IPS-20b (cell line): ENCODE results near the gene LTBP2.

Source experiments
- H3K27ac ChIP-seq: one replicate; pipeline ENCODE4 v1.5.1; 2013; ENCODE audit warnings: low read length
- H3K27me3 ChIP-seq: 2 replicates; pipeline ENCODE4 v1.6.1; 2013; ENCODE audit warnings: mild to moderate bottlenecking, low read length, inconsistent platforms; ENCODE audit not compliant: insufficient read depth
- H3K36me3 ChIP-seq: 2 replicates; pipeline ENCODE4 v1.6.1; 2013; ENCODE audit warnings: low read depth, mild to moderate bottlenecking, inconsistent platforms, low read length, moderate library complexity; ENCODE audit not compliant: insufficient read depth
- H3K4me1 ChIP-seq: 2 replicates; pipeline ENCODE4 v1.6.1; 2013; ENCODE audit warnings: mild to moderate bottlenecking, control low read depth, inconsistent platforms, low read length, moderate library complexity; ENCODE audit not compliant: insufficient read depth
- H3K4me3 ChIP-seq: 2 replicates; pipeline ENCODE4 v1.5.1; 2013; ENCODE audit warnings: mild to moderate bottlenecking, low read length, inconsistent platforms
- H3K9ac ChIP-seq: 2 replicates; pipeline ENCODE4 v1.6.1; 2013; ENCODE audit warnings: low read depth, mild to moderate bottlenecking, inconsistent platforms, low read length, moderate library complexity
- H3K9me3 ChIP-seq: 2 replicates; pipeline ENCODE4 v1.6.1; 2013; ENCODE audit warnings: mild to moderate bottlenecking, low read depth, low read length, inconsistent platforms; ENCODE audit not compliant: insufficient read depth

The LTBP2 gene

DNA sequence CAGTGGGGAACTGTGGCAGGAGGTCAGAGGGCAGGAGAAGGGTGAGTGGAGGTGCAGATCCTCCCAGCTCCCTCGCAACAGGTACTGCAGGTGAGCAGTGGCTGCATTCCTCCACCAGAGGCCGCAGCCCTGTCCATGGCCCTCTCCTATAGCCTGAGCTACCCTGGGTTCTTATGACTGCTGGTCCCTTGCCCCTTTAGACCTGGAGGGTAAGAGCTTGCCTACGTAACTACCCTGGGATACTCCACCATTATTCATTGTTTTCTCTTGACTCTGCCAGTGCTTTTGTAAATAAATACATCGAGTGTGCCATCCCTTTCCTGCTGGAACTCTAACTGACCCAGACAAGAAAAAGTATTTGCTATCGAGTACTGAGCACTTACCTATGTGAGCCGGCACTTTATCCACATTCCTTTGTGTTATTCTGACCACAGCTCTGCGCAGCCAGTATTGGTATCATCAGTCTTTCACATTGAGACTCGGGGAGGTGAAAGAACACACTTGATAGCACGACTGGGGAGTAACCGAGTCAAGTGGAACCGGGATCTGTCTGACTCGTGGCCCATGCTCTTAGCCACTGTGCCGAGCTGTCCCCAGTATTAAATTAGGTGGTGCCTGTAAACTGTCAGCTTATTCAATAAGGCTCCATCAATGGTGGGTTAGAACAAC, 38.5 kb downstream of the LTBP2 start:
- H3K4me3 ChIP-seq = no peak overlapping the region

DNA sequence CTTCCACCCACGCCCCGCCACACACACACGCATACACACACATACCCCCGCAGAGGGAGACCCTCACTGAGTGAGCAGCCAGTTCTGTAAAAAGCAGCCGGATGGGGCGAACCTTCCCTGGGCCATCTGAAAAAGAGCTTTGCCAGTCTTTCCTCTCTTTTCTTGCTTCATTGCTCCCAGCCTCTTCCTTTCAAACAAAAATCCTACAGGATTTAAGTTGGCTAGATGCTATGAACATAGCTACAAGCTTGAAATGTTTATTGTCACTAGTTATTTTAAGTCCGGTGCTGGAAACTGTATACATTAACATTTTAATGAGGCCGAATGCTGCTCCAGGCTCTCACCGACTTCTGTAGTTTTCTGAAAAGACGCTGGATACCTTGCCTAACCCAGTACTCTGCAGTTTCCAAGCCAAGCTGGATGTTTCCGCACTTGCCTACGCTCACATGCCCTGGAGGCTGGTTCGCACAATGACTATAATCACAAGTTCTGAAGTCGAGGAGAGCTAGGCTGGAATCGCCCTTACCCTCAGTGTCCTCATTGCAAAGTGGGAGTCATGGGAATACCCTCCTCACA, 39.2 kb downstream of the LTBP2 start:
- H3K27me3 ChIP-seq = no peaks in the 10 kb centered on the region
- H3K4me1 ChIP-seq = no peaks in the 10 kb centered on the region
- H3K9me3 ChIP-seq = no peaks in the 10 kb centered on the region
- no peaks in the 10 kb centered on the region for H3K36me3 ChIP-seq
- H3K9ac ChIP-seq = no peak overlapping the region
- H3K27ac ChIP-seq = no peak overlapping the region
- H3K4me3 ChIP-seq = no peak overlapping the region

More for the DNA sequence above, 38.5 kb downstream of the LTBP2 start:
- Histone ChIP-seq H3K4me1 (no peaks in the 10 kb centered on the region), H3K9me3 (no peaks in the 10 kb centered on the region), H3K36me3 (no peaks in the 10 kb centered on the region), H3K27me3 (no peaks in the 10 kb centered on the region), H3K27ac (no peak overlapping the region), H3K9ac (no peak overlapping the region)

DNA sequence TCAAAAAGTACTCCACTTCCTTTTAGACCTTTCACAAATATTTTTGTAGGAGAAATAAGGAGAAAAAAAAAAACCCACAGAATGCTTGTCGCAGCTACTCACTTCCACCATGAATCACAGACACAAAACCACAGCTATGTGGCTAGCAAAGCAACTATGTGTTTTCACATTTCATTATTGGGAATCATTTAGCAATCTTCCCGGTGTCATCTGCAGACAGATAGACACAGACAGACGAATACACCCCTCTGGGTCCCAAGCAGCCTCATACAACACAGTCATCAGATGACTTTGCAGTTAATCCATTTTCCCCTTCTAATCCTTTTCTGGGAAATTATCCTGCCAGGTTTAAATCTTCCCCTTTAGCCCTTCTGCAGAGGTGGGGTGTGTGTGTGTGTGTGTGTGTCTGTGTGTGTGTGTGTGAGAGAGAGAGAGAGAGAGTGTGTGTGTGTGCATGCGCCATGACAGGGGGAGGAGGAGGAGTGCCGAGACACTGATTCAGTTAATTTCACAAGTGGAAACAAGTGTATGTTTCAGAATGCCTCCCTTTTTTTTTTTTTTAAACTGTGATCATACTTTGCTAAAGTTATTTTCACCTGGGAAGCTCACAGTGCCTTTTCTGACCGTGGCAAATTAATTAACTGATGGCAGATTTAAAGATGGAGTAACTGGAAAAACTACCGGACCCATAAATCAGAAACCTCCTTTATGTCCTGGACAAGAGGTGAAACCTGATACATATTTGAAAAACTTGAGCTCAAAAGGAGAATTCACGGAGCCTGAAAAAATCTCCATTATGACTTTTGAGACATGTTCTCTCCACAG, 39.9 kb downstream of the LTBP2 start:
- no peaks in the 10 kb centered on the region for H3K36me3 ChIP-seq
- H3K27me3 ChIP-seq = no peaks in the 10 kb centered on the region
- no peak overlapping the region for H3K4me3 ChIP-seq
- H3K9ac ChIP-seq = no peak overlapping the region
- no peaks in the 10 kb centered on the region for H3K4me1 ChIP-seq
- no peaks in the 10 kb centered on the region for H3K9me3 ChIP-seq
- no peak overlapping the region for H3K27ac ChIP-seq

DNA sequence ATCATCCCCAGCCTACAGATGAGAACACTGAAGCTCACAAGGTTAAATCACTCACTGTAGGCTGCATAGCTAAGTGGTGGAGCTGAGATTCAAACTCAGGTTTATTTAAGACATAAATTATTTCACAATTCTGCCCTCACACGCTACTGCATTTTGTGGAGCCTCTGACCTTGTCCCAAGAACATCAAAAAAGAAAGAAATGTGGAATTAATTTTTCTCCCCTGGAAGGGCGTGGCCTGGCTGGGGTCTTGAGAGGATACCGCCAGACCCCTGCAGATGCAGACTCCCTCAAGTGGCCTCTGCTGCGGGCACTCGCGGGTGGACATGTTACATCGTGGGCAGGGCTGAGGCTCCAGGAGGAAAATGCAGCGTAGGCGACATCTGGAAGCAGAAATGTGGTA, 40.6 kb downstream of the LTBP2 start:
- no peaks in the 10 kb centered on the region for H3K36me3 ChIP-seq
- no peaks in the 10 kb centered on the region for H3K27me3 ChIP-seq
- no peak overlapping the region for H3K4me3 ChIP-seq
- H3K9ac ChIP-seq = no peak overlapping the region
- no peaks in the 10 kb centered on the region for H3K4me1 ChIP-seq
- no peaks in the 10 kb centered on the region for H3K9me3 ChIP-seq
- H3K27ac ChIP-seq = no peak overlapping the region

- H3K9ac ChIP-seq = no peak overlapping the region
- H3K4me1 ChIP-seq = no peaks in the 10 kb centered on the region
- no peaks in the 10 kb centered on the region for H3K27me3 ChIP-seq
- H3K36me3 ChIP-seq = no peaks in the 10 kb centered on the region
- H3K4me3 ChIP-seq = no peak overlapping the region
- H3K27ac ChIP-seq = no peak overlapping the region
- no peaks in the 10 kb centered on the region for H3K9me3 ChIP-seq
Measured at GRCh38 chr14:74570696-74571095, 41.3 kb downstream of the LTBP2 start.

DNA sequence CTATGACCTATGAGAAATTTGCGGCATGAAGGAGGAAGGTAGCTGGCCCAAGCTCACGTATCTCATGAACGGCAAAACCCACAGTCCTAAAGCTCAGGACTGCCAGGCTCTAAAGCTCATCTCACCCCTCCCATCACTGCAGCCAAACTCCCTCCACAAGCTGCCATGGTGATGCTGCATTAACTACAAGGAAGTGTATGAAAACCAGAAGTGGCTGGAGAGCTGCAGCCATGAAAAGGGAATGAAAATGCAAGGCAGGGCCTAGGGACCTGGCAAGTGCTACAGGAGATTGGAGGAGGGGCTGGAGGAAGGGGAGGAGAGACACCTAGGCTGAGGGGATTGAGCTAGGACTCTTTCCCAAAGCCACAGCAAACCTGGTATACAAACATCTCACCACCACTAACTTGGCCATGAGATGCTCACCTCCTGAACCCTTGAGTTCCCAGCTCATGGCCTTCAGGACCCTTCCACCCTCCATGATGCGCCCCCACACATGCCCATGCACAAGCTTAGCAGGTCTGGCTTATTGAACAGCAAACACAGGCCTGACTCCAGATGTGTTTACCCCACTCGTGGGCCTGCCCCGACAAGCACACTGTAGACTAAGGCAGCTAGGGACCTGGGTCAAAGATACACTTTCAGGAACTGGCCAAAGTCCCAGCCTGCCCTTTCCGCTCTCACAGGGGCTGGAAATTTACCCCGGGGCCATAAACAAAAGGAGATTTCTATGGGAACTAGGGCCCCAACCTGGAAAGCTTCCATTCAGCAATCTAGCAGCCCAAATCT, 42.0 kb downstream of the LTBP2 start:
- Histone ChIP-seq H3K27ac (no peak overlapping the region), H3K9me3 (no peaks in the 10 kb centered on the region), H3K4me3 (no peak overlapping the region), H3K4me1 (no peaks in the 10 kb centered on the region), H3K36me3 (no peaks in the 10 kb centered on the region), H3K27me3 (no peaks in the 10 kb centered on the region), H3K9ac (no peak overlapping the region)

DNA sequence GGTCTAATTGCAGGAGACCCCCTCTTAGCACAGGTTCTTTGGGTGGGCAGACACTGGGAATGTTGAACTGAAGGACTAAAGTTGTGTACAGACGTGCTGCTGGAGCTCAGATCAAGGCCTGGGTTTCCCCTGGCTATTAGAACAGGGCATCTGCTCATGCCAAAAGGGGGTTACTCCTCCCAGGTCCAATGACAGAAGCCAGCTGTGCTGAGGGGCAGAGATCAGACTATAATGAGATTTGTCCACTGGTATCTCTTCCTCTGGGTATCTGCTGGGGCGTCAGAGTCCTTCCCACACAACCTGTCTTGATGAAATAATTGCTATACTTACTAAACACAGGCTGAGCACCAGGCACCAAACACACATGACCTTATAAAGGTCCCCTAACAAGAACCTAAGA, 42.6 kb downstream of the LTBP2 start:
- no peaks in the 10 kb centered on the region for H3K9me3 ChIP-seq
- no peak overlapping the region for H3K9ac ChIP-seq
- no peaks in the 10 kb centered on the region for H3K27me3 ChIP-seq
- H3K4me3 ChIP-seq = no peak overlapping the region
- no peaks in the 10 kb centered on the region for H3K36me3 ChIP-seq
- no peak overlapping the region for H3K27ac ChIP-seq
- H3K4me1 ChIP-seq = no peaks in the 10 kb centered on the region

DNA sequence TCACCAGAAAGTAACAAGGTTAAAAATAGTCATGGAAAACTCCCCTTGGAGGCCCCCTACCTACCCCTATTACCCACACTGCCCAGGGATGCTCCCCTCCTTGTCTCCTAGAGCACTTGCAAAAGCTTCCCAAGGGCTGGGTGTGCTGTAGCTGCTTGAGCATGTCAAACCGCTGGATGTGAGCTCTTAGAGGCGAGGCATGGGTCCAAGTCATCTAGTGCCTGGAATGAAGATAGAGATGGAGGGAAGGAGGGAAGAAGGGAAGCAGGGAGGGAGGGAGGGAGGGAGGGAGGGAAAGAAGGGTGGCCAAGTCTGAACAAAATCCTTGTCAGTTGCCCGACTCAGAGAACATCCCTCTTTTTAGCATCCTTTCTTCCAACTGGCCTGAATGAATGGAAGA, 43.1 kb downstream of the LTBP2 start:
- Histone ChIP-seq H3K9ac (no peak overlapping the region), H3K4me1 (no peaks in the 10 kb centered on the region), H3K9me3 (no peaks in the 10 kb centered on the region), H3K27ac (no peak overlapping the region), H3K27me3 (no peaks in the 10 kb centered on the region), H3K4me3 (no peak overlapping the region), H3K36me3 (no peaks in the 10 kb centered on the region)

- H3K9me3 ChIP-seq = no peaks in the 10 kb centered on the region
- no peak overlapping the region for H3K4me3 ChIP-seq
- no peaks in the 10 kb centered on the region for H3K27me3 ChIP-seq
- no peaks in the 10 kb centered on the region for H3K36me3 ChIP-seq
- no peaks in the 10 kb centered on the region for H3K4me1 ChIP-seq
- no peak overlapping the region for H3K27ac ChIP-seq
- H3K9ac ChIP-seq = no peak overlapping the region
Measured at GRCh38 chr14:74568380-74568649, 43.7 kb downstream of the LTBP2 start.

DNA sequence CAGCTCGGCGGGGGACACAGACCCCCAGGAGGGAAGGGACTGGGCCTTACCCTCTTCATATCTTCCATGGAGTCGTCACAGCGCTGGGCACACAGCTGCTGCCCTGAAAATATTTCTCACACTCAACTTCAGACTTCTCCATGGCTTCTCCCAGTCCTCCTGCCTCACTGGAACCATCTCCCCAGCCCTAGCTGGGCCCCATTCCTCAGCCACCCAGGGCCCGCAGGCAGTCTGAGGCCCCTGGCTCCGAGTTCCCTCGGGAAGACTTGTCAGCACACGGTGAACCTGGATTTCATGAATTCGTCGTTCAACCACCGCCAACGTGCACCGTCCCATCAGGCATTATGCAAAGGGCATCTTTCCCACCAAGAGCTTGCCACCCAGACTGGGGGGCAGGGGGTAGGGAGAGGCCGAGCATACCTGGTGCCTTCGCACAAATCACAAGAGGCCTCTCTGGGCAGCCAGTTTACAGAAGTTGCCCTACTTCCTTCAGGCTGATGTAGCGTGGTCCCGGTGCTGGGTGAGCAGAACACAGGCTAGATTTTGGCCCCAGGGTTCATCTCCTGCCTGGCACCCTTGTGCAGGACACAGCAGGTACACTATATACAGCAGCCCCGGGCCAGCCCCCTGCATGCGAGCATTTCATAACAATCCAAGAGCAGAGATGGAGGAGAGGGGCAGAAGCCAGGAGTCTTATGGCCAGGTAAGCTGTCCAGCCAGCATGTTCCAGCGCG, 44.2 kb downstream of the LTBP2 start:
- Histone ChIP-seq H3K4me3 (no peak overlapping the region), H3K4me1 (peaks cover 3% of the 10 kb centered on the region; the same call in 1 of the 2 replicates), H3K27me3 (no peaks in the 10 kb centered on the region), H3K9ac (no peak overlapping the region), H3K36me3 (no peaks in the 10 kb centered on the region), H3K9me3 (no peaks in the 10 kb centered on the region), H3K27ac (no peak overlapping the region)

DNA sequence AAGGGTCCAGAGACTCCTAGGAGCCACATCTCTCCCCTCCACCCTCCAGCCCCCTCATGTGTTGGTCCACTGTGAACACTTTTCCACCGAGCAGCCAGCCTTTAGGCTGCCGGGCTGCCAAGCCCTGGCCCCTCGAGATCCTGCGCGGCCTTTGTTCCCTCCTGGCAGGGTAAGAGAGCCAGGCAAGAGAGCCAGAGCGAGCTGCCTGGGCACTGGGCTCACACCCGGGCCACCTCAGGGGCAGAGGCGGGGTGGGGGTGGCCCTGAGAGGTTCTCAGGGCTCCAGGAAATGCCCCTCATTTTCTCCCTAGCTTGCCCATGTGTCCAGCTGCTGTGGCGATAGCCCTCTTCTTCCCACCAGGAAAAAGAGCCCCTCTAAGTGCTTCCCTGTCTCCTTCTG, 44.8 kb downstream of the LTBP2 start:
- no peak overlapping the region for H3K27ac ChIP-seq
- H3K9me3 ChIP-seq = no peaks in the 10 kb centered on the region
- H3K4me1 ChIP-seq = peaks cover 3% of the 10 kb centered on the region; the same call in 1 of the 2 replicates
- no peaks in the 10 kb centered on the region for H3K27me3 ChIP-seq
- no peak overlapping the region for H3K4me3 ChIP-seq
- H3K9ac ChIP-seq = no peak overlapping the region
- H3K36me3 ChIP-seq = no peaks in the 10 kb centered on the region
